Stimulated activated CD4-positive, alpha-beta T cell treated with anti-CD3 and anti-CD28 coated beads, Interleukin-12 subunit alpha, Interleukin-12 subunit beta, amount 100 ng/mL, for 4 hours (primary cell): ENCODE results near the gene SPINT1.

ENCODE experiments used
- DNase-seq: peaks from one replicate; pipeline ENCODE4 v3.0.0-alpha.2; 2020

SPINT1 gene

DNA sequence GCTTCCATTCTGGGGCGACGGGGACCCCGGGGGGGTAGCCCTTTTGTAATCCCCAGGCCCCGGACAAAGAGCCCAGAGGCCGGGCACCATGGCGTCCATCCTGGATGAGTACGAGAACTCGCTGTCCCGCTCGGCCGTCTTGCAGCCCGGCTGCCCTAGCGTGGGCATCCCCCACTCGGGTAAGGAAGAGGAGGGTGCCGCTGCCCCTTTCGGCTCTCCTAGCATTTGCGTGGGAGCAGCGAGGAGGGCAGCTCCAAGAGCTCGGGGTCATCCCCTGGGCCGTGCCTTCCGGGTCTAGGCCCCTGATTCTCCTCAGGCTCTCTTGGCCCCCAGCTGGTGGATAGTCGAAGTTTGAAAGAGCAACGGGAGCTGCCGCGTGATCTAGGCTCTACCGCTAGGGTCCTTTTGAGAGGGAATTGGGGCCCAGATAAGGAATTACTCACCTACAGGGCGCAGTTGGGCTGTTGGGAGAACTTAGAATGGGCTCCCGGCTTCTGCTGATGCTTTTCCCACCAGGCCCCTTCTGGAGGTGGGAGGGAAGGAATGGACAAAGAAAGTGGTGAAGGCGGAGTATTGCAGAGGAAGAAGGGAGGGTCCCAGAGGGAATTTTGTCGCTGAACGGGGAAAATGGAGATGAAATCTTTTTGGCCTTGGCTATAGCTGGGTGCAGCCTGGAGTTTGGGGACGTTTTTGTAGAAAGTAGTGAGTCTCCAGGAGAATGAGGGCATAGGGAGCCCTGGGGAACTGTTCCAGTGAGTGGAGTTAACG is 51.0 kb downstream of the SPINT1 start:
- DNase-seq, result peak; percentile 37

DNA sequence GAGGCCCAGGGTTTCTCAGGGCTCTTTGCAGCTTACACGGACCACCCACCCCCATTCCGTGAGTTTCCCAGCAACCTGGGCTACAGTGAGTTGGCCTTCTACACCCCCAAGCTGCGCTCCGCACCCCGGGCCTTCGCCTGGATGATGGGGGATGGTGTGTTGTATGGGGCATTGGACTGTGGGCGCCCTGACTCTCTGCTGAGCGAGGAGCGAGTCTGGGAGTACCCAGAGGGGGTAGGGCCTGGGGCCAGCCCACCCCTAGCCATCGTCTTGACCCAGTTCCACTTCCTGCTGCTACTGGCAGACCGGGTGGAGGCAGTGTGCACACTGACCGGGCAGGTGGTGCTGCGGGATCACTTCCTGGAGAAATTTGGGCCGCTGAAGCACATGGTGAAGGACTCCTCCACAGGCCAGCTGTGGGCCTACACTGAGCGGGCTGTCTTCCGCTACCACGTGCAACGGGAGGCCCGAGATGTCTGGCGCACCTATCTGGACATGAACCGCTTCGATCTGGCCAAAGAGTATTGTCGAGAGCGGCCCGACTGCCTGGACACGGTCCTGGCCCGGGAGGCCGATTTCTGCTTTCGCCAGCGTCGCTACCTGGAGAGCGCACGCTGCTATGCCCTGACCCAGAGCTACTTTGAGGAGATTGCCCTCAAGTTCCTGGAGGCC is 55.8 kb downstream of the SPINT1 start:
- no peak for DNase-seq

DNA sequence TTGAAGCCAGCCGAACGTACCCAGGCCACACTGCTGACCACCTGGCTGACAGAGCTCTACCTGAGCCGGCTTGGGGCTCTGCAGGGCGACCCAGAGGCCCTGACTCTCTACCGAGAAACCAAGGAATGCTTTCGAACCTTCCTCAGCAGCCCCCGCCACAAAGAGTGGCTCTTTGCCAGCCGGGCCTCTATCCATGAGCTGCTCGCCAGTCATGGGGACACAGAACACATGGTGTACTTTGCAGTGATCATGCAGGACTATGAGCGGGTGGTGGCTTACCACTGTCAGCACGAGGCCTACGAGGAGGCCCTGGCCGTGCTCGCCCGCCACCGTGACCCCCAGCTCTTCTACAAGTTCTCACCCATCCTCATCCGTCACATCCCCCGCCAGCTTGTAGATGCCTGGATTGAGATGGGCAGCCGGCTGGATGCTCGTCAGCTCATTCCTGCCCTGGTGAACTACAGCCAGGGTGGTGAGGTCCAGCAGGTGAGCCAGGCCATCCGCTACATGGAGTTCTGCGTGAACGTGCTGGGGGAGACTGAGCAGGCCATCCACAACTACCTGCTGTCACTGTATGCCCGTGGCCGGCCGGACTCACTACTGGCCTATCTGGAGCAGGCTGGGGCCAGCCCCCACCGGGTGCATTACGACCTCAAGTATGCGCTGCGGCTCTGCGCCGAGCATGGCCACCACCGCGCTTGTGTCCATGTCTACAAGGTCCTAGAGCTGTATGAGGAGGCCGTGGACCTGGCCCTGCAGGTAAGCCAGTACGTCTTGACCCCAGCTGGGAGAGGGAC is 56.6 kb downstream of the SPINT1 start:
- no peak for DNase-seq

DNA sequence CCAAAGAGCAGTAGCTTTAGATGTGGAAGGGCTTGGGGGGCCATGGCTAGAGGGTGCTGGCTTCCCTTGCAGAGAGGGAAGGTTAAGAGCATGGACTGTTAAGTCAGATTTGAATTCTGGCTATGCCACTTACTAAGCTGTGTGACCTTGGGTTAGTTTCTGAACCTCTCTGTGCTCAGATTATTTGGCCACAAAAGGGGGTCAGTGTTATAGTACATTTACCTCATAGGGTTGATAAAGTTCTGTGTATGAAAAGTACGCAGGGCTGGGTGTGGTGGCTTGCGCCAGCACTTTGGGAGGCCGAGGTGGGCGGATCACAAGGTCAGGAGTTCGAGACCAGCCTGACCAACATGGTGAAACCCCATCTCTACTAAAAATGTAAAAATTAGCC is 57.2 kb downstream of the SPINT1 start:
- no peak for DNase-seq

DNA sequence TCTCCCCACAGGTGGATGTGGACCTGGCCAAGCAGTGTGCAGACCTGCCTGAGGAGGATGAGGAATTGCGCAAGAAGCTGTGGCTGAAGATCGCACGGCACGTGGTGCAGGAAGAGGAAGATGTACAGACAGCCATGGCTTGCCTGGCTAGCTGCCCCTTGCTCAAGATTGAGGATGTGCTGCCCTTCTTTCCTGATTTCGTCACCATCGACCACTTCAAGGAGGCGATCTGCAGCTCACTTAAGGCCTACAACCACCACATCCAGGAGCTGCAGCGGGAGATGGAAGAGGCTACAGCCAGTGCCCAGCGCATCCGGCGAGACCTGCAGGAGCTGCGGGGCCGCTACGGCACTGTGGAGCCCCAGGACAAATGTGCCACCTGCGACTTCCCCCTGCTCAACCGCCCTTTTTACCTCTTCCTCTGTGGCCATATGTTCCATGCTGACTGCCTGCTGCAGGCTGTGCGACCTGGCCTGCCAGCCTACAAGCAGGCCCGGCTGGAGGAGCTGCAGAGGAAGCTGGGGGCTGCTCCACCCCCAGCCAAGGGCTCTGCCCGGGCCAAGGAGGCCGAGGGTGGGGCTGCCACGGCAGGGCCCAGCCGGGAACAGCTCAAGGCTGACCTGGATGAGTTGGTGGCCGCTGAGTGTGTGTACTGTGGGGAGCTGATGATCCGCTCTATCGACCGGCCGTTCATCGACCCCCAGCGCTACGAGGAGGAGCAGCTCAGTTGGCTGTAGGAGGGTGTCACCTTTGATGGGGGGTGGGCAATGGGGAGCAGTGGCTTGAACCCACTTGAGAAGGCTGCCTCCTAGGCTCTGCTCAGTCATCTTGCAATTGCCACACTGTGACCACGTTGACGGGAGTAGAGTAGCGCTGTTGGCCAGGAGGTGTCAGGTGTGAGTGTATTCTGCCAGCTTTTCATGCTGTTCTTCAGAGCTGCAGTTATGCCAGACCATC is 59.0 kb downstream of the SPINT1 start:
- no peak for DNase-seq

DNA sequence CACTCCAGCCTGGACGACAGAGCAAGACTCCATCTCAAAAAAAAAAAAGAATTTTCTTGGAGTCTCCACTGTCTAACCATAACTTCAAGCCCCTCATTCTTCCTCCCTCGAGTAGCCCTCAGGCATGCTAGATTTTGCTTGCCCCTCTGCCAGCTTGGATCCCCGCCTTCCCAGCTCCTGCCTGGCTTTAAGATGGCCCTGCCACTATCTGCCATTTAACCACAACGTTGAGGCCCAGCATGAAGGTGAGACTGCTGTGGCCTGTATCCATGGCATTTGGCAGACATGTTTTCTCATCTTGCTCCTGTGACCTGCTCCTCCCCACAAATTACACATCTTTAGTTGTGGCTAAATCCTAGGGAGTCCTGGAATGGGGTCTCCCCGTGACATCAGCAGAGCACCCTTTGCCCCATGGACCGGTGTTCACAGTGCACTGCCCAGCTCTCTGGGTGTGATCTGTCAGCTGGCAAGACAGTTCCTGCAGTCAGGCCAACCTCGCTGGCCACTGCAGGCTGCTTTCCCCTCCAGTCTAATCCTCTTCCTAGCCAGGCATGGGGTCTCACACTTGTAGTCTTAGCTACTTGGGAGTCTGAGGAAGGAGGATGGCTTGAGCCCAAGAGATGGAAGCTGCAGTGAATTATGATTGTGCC is 60.8 kb downstream of the SPINT1 start:
- no peak for DNase-seq

DNA sequence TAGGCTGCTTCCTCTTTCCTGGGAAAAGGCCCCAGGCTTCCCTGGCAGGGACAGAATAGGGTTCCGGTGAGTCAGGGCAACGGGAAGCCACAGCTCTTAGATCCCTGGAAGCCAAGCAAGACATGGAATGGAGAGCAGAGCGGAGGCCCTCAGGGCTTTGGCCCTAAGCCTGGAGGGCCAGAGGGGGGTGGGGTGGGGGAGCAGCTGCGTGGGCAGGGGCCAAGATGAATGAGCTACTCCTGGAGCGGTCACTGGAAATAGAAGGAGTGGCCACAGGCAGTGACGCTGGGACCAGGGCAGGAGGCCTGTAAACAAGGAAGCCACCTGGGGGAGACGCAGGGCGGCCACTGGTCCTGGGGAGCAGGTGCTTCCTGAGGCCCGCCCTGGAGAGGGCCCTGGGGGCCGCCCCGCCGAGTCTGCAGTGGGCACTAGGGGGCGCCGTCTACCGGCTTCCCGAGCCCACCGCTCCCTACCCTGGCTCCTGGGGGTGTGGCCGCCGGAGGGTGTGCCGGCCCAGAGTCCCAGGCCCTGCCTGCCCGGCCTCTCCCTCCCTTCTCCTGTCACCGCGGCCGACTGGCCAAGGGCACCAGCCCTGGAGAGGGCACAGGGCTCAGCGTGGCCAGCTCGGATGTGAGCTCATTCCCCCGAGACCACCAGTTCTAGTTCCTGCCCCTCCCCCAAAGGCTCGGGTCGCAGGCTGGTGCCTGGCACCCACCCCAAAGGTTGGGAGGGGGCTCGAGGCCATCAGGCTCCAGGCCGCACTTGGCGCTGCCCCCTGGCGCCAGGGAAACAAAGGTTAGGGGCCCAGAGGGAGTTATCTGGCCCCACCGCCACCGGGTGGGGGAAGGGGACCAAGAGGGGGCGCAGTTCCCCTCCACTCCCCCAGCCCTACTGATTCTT is 62.5 kb downstream of the SPINT1 start:
- peak; percentile 76 for DNase-seq

DNA sequence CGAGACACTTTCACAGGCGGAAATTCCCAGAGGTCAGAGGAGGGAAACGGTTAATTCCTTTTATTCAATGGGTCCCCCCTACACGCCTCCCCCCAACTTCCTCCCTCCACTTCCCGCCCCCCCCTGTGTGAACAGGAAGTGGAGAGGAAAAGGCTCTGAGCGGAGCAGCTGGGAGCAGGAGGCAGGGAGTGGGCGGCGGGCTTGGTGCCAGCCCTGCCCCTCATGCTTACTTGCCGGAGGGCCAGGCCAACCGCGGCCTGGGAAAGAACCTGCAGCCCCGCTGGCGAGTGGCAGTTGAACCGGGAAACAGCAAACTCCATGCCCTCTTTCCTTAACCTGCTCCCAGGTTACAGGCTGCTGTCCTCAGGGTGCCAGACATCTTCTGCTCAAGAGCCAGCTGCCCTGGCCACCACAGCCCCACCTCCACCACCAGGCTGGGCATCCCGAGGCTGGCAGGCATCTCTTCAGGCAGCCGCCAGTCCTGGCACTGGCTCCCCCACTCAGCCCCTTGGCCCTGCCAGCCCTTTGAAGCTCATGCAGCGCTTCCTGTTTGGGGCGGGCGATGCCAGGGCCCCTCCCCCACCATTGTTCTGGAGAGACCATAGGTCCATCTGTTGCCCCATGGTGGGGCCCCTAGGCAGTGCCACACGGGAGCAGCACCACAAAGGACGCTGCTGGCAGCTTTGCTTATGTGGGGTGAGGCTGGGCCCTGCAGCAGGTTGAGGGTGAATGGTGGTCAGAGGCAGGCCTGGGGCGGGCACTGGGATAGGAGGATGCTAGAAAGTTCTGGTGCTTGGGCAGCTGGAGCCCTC is 63.3 kb downstream of the SPINT1 start:
- peak; percentile 45 for DNase-seq
